HG03558 (cell line): ENCODE measurements around the gene CACFD1.

Source experiments
- ATAC-seq: cut with Tn5 transposase; IDR thresholded peaks from one replicate; pipeline ENCODE4 v1.9.1; 2021; ENCODE audit warnings: moderate number of reproducible peaks; ENCODE audit not compliant: unreplicated experiment; ENCODE audit errors: extremely low read depth

CACFD1 gene

DNA sequence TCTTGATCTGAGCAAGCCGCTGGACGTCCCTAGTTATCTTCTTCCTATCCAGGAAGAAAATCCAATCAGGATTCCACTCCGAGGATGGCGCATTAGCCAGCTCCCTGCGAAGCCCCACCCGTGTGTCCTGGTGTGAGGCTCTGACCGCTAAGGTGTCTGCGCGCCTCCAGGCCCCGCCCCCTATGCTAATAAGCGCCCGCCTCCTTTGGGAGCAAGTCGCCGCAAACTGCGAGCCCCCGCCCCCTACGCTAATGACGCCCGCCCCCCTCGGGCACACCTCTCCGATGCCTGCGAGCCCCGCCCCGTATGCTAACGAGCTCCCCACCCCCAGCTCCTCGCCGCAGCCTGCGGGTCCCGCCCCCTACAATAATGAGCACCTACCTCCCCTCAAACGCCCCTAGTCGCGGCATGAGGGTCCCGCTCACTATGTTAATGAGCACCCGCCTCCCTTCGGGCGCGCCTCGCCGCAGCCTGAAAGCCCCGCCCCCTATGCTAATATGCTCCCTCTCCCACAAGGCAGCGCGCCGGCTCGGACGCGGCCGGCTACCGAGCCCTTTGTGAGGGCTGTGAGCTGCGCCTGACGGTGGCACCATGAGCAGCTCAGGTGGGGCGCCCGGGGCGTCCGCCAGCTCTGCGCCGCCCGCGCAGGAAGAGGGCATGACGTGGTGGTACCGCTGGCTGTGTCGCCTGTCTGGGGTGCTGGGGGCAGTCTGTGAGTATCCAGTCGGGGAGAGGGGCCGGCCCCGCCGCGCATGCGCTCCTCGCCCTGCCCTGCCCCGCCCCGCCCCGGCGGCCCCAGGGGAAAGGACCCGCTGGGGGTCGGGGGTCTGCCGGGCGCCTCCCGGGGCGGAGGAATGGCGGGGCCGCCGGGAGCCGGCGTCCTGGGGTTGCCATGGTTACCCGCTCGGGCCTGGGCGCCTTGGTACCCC is at the start of gene CACFD1:
Gene CACFD1, plus strand, starts transcription at position 503 of the 929 bp plus-strand sequence. Its CDS starts 89 bp downstream, at position 592.
- ATAC-seq: no peak

DNA sequence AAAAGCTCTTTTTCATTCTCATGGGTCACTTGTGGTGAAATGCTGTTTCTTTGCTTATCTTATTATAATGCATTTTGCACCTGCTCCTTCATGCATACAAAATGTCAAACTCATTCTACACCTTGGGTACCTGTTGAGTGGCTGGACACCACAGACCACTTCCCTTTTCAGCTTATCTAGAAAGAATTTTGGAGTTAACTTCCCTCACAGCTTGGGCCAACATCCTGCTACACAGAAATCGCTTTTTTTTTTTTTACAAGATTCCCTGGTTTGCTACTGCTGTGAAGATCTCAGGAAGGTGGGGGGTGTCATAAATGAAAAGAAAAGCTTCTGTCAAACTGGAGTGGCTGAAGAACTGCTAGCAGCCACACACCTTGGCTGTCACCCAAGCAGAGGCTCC is 44.6 kb upstream of the CACFD1 start:
- no peak for ATAC-seq

DNA sequence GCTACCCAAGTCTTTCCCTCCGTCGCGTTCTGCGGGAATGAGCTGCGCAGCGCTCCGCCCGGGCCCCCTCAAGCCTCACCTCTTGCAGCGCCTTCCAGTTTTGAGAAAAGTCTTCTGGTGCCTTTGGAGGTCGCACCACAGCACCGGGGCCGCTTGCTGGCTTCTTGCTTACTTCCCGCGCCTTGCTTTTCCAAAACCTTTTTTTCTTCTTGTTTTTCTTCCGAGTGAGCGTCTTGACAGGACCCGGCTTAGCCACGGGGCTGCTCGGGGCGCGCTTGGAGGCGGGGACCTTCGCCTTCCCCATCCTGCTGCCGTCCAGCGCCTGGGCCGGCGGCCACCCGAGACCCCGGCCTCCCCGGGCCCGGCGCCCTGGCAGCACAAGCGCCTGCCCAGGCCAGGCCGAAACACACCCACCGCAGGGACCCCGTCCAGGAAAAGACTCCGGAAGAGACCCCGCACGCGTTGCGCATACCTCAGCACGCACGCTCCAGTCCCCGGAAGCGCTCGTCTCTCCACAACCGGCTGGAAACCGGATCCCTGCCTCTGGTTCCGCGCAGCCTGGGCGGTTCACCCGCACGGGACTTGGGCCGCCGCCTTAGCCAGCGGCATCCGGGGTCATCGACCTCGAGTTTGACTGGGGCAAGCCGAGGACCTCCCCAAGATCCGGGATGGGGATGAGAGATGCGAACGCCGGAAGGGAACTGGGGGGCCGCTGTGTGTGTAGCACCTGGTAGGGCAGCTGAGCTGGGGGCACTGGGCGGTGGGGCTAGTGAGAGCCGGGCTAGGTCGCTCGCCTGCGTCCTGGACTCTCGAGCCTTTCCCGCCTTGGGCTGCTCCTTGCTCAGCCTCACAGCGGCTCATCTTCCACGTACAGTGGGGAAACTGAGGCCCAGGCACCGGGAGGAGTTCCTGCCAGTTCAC is 42.0 kb upstream of the CACFD1 start, which contains the start of gene REXO4:
Gene REXO4, minus strand, starts transcription at position 470 of the 921 bp plus-strand sequence. Its CDS starts 166 bp downstream, at position 304.
- ATAC-seq: peak; percentile 41

- no peak for ATAC-seq
Observed at GRCh38 chr9:133419005-133419404, 40.8 kb upstream of the CACFD1 start.

DNA sequence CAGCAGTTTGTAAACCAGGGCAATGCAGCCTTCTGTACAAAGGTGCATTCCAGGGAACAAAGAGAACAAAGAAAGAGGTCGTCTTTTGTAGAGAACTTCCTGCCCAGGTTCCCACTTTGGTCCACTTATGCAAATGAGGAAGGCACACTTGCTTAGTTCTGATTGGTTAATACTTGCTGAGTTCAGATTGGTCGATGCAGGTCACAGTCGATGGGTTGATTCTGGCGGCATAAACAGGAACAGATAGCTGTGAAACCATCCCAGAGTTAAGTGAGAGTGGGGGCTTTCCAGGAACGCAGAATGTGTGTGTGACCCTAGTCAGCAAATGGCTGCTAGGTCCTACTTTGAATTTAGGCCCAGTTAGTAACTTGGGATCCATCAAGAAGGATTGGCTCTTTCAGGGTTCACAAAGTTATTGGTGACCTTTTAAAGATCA is 39.4 kb upstream of the CACFD1 start:
- ATAC-seq: no peak

DNA sequence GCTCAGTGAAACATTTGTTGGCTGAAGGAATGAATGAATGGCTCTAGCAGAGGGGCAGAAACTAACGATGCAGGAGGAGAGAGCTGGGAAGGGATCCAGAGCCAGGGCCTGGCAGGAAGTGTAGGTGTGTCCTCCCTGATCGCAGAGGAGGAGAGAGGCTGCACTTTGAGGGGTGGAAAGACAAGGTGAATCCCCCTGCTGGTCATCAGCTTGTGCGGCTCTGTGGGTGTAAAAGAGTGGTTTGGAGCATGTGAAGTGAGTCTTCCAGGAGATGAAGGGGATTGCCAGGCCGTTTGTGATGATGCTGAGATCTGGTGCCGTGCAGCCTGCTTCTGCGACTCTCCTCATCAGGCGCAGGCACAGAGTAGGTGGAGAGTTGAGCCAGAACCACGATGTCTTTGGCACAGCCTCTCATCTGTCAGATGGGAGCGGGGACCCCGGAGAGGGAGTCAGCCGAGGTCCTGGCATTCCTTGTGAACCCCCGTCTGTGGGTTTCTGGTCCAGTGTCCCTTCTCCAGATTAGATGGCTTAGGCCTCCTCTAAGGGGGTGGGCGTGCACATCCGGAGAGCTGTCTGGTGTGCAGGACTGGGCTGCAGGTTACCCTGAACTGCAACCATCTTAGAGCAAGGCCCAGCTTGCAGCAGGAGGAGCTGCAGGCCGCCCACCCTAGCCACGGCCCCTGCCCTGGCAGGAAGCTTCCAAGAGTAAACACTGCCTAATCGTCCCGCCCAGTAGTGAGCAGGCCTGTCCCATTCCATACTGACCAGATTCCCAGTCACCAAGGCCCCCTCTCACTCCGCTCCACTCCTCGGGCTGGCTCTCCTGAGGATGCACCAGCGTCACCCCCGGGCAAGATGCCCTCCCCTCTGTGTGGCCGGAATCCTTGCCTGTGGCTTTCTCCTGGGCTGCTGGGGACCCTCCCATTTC is 37.9 kb upstream of the CACFD1 start, which contains the start of gene ADAMTS13:
Gene ADAMTS13, plus strand, starts transcription at position 753 of the 928 bp plus-strand sequence. Its CDS starts 77 bp downstream, at position 830.
- ATAC-seq: no peak

GRCh38 chr9:133423216-133423615 is 36.6 kb upstream of the CACFD1 start:
- ATAC-seq: no peak

- ATAC-seq: no peak
Observed at GRCh38 chr9:133424187-133424586, 35.6 kb upstream of the CACFD1 start.

- no peak for ATAC-seq
Observed at GRCh38 chr9:133425049-133425632, 34.6 kb upstream of the CACFD1 start.

DNA sequence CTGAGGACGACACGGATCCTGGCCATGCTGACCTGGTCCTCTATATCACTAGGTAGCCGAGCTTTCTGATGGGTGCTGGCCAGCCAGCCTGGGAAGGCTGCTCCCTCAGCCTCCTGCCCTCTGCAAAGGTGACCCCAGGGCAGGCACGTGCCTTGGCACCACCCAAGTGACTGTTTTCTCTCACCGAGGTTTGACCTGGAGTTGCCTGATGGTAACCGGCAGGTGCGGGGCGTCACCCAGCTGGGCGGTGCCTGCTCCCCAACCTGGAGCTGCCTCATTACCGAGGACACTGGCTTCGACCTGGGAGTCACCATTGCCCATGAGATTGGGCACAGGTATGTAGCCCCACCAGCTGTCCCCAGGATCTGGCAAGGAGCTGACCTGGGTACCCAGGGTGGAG is 33.8 kb upstream of the CACFD1 start:
- ATAC-seq: no peak

- ATAC-seq: no peak
Observed at GRCh38 chr9:133427658-133428348, 32.0 kb upstream of the CACFD1 start.

DNA sequence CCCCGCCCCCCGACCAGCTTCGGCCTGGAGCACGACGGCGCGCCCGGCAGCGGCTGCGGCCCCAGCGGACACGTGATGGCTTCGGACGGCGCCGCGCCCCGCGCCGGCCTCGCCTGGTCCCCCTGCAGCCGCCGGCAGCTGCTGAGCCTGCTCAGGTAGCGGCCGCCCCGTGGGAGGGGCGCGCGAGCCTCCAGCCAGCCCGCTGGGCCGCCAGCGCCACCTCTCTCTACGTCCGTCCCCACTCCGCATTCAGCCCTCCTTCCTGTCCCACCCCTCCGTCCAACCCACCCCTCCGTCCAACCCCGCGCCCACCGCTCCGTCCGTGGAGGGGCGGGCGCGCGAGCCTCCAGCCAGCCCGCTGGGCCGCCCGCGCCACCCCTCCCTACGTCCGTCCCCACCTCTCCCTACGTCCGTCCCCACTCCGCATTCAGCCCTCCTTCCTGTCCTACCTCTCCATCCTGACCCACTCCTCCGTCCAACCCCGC is 31.1 kb upstream of the CACFD1 start:
- ATAC-seq: no peak

DNA sequence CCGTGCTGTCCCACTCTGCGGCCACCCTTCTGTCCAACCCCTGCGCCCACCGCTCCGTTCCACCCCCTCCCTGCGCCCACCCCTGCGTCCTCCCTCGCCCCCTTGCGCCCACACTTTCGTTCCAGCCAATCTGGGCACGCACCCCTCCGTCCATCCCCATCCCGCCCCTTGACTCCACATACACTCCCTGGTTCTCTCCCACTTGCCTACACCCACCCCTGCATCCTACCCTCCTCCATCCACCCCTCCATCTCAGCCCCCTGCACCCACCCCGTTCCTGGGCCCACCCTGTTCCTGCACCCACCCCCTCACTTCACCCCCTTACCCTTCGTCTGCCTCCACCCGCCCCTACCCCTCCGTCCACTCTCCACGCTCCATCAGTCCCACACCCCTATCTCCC is 30.6 kb upstream of the CACFD1 start:
- no peak for ATAC-seq

DNA sequence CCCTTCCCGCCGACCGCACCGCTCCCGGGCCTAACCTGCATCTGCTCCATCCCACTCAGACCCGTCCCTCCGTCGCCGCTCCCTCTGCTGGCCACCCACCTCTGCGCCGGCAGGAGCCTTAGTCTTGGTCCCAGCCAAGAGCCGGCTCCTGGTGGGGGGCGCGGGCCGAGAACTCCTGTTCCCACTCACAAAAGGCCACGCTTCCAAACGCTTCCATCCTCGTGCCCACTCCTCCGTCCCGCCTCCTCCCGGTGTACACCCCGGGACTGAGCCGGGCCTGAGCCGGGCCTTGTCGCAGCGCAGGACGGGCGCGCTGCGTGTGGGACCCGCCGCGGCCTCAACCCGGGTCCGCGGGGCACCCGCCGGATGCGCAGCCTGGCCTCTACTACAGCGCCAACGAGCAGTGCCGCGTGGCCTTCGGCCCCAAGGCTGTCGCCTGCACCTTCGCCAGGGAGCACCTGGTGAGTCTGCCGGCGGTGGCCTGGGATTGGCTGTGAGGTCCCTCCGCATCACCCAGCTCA is 30.1 kb upstream of the CACFD1 start:
- ATAC-seq: no peak

DNA sequence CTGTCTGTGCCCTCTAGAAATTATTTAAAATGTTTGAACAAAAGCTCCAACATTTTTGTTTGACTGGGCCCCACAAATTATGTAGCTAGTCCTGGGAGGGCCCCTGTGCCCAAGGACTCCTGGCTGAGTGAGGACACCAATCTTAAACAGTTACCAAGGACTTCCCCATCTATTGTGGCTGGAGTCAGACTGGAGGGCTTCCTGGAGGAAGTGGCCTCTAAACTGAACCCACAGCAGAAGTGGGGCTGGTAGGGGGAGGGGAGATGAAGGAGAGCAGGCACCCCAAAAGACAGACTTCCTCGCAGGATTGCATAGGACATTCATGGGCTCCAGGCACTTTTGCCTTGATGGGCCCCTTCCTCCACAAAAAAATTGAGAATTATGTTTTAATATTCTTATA is 29.5 kb upstream of the CACFD1 start:
- ATAC-seq: no peak

DNA sequence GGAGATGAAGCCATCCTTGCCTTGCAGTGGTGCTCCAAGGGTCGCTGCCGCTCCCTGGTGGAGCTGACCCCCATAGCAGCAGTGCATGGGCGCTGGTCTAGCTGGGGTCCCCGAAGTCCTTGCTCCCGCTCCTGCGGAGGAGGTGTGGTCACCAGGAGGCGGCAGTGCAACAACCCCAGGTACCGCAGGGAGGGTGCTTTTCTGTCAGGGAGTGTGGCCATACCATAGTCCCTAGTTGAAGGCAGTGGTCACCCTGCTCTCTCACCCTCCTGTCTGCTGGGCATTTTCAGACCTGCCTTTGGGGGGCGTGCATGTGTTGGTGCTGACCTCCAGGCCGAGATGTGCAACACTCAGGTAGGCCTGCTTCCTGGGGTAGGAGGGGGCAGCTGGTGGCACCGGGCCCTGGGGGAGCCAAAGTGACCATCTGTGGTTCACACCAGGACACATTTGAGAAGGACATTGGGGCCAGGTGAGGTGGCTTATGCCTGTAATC is 26.4 kb upstream of the CACFD1 start:
- no peak for ATAC-seq

- ATAC-seq: no peak
Observed at GRCh38 chr9:133436681-133437080, 23.1 kb upstream of the CACFD1 start.
